ENCODE data around the gene RIPK1. TPM values are rescaled to one million over a fixed set of nuclear protein-coding genes. Genes with fewer than 3 reads are reported as not detected.

The RIPK1 gene
- total and polyA plus RNA-seq, 7 donors = 5.6 to 10.6 (median 7.1) TPM

GRCh38 chr6:3036861-3037637, 31.2 kb upstream of the RIPK1 start:
- Histone ChIP-seq H3K4me1 (peaks cover 8% of the 10 kb centered on the region), H3K27ac (no peak overlapping the region), H3K9me3 (no peaks in the 10 kb centered on the region), H3K36me3 (ENCODE audit: insufficient read depth in 1 of 2, low read depth in 1 of 2) (no peaks in the 10 kb centered on the region), H3K4me3 (no peak overlapping the region), H3K27me3 (ENCODE audit: insufficient read depth in 3 of 3, low read length in 2 of 3) (no peaks in the 10 kb centered on the region)
- 64 to 76% (median 71%) methylated on average over 19 of the region's 19 CpGs for WGBS, 3 donors
- ATAC-seq = no peak
- DNase-seq = no peak
- intact Hi-C loops (cut with DNase I) = no loop called here
- no peak for TF ChIP-seq CTCF (IDR thresholded peaks at IDR 0.05)

- ATAC-seq = no peak
These were observed 30.5 kb upstream of the RIPK1 start for GRCh38 chr6:3037638-3038365.

GRCh38 chr6:3039384-3039783, 28.9 kb upstream of the RIPK1 start:
- Histone ChIP-seq H3K9me3 (no peaks in the 10 kb centered on the region), H3K36me3 (ENCODE audit: insufficient read depth in 1 of 2, low read depth in 1 of 2) (no peaks in the 10 kb centered on the region), H3K27me3 (ENCODE audit: insufficient read depth in 3 of 3, low read length in 2 of 3) (no peaks in the 10 kb centered on the region), H3K4me1 (peaks cover 8% of the 10 kb centered on the region), H3K27ac (no peak overlapping the region), H3K4me3 (no peak overlapping the region)
- ATAC-seq = no peak
- no peak for DNase-seq
- intact Hi-C loops (cut with DNase I) = no loop called here
- no peak for TF ChIP-seq CTCF (IDR thresholded peaks at IDR 0.05)
- WGBS, 3 donors = 51 to 67% (median 59%) methylated on average over 3 of the region's 3 CpGs

More at GRCh38 chr6:3037638-3038365, 30.5 kb upstream of the RIPK1 start:
- H3K4me3 ChIP-seq = no peak overlapping the region
- intact Hi-C loops (cut with DNase I) = no loop called here
- H3K9me3 ChIP-seq = no peaks in the 10 kb centered on the region
- 41 to 58% (median 43%) methylated on average over 7 of the region's 7 CpGs for WGBS, 3 donors
- no peaks in the 10 kb centered on the region for H3K27me3 ChIP-seq (ENCODE audit: insufficient read depth in 3 of 3, low read length in 2 of 3)
- no peak overlapping the region for H3K27ac ChIP-seq
- DNase-seq = no peak
- H3K4me1 ChIP-seq = peaks cover 8% of the 10 kb centered on the region
- TF ChIP-seq CTCF (IDR thresholded peaks at IDR 0.05) = no peak
- H3K36me3 ChIP-seq (ENCODE audit: insufficient read depth in 1 of 2, low read depth in 1 of 2) = no peaks in the 10 kb centered on the region

- Histone ChIP-seq H3K27me3 (ENCODE audit: insufficient read depth in 3 of 3, low read length in 2 of 3) (no peaks in the 10 kb centered on the region), H3K4me3 (no peak overlapping the region), H3K36me3 (ENCODE audit: insufficient read depth in 1 of 2, low read depth in 1 of 2) (no peaks in the 10 kb centered on the region), H3K27ac (no peak overlapping the region), H3K4me1 (peaks cover 8% of the 10 kb centered on the region), H3K9me3 (no peaks in the 10 kb centered on the region)
- intact Hi-C loops (cut with DNase I) = no loop called here
- 94 to 97% (median 96%) methylated on average over 3 of the region's 3 CpGs for WGBS, 3 donors
- peak in 2 of 4 donors; percentile 34 to 50 for ATAC-seq
- no peak for DNase-seq
- TF ChIP-seq CTCF (IDR thresholded peaks at IDR 0.05) = no peak
These were observed 27.1 kb upstream of the RIPK1 start for GRCh38 chr6:3041147-3041546.
